GM11168 (cell line): Measurements from ENCODE around the gene CEACAM1.
"Not testable (repeated sequence)": the region's sequence is repeated elsewhere in the genome, so short reads cannot be mapped to it uniquely, and the experiment has no call there.

Experiments
- in situ Hi-C: fragments of 300-500 bp; cut with MboI; formaldehyde crosslinking; loops from one replicate; pipeline ENCODE4 v1.12.0; 2022; ENCODE audit warnings: low sequenced_read_pairs; ENCODE audit not compliant: unreplicated experiment

The CEACAM1 gene

GRCh38 chr19:42515241-42515832 is 12.9 kb downstream of the CEACAM1 start:
- in situ Hi-C loops = no loop called here

GRCh38 chr19:42514449-42514848 is 13.8 kb downstream of the CEACAM1 start:
- in situ Hi-C loops = no loop called here

GRCh38 chr19:42512743-42513304 is 15.5 kb downstream of the CEACAM1 start:
- in situ Hi-C loops = no loop called here

- in situ Hi-C loops = no loop called here
Observed at GRCh38 chr19:42512130-42512636, 16.1 kb downstream of the CEACAM1 start.

DNA sequence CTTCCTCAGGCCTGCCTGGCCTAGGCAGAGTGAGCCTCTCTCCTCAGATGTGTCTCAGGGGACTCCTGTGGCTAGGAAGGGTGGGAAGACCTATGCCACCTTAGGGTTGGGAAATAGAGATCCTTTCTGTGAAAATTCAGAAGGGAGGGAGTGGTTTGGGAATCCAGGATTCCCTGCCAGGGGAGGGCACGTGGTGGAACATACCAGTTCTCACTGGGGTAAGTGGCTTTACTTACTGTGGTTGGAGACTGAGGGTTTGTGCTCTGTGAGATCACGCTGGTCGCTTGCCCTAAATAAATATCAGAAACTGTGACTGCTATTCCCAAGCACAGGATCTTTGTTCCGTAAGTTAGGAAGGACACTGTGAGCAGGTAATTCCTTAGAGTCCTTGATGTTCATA is 16.9 kb downstream of the CEACAM1 start:
- in situ Hi-C loops = no loop called here

- in situ Hi-C loops = no loop called here
Observed at GRCh38 chr19:42508892-42509444, 19.3 kb downstream of the CEACAM1 start.

DNA sequence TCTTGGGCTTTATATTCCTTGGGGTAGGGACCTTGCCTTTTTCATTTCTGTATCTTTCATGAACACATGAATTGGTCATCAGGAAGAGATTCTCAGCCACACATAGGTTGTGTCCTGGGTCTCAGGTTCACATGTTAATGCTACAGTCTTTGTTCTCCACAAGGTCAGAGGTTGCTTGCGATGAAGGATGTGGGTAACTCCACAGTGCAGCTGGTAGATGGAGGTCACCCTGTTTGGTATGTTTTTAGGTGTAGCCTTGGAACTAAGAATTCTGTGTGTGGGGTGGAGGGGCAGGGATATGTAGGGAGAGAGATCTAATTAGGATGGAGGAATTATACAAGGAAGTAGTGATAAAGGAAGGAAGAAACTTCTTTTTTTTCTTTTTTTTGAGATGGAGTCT is 23.2 kb downstream of the CEACAM1 start:
- in situ Hi-C loops = no loop called here

DNA sequence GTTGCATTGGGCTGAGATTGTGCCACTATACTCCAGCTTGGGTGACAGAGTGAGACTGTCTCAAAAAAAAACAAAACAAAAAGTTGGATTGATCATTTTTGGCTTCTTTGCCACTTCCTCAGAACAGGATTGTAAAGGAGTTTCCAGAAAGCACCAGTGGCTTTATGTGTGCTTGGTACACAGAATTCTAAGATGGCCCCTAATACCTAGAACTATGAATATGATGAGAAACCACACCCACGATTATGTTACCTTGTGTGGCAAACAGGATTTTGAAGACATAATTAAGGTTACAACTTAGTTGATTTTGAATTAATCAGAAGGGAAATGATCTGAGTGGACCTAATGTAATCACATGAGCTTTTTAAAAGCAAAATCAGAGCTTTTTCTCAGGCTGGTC is 26.5 kb downstream of the CEACAM1 start:
- in situ Hi-C loops = no loop called here

DNA sequence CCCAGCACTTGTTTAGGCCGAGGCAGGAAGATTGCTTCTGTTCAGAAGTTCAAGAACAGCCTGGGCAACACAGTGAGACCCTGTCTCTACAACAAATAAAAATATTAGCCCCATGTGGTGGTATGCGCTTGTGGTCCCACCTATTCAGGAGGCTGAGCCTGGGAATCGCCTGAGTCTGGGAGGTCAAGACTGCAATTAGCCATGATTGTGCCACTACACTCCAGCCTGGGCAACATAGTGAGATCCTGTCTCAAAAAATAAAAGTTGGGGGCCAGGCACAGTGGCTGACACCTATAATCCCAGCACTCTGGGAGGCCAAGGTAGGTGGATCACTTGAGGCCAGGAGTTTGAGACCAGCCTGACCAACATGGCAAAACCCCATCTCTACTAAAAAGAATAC is 27.0 kb downstream of the CEACAM1 start:
- in situ Hi-C loops = not testable (repeated sequence)

DNA sequence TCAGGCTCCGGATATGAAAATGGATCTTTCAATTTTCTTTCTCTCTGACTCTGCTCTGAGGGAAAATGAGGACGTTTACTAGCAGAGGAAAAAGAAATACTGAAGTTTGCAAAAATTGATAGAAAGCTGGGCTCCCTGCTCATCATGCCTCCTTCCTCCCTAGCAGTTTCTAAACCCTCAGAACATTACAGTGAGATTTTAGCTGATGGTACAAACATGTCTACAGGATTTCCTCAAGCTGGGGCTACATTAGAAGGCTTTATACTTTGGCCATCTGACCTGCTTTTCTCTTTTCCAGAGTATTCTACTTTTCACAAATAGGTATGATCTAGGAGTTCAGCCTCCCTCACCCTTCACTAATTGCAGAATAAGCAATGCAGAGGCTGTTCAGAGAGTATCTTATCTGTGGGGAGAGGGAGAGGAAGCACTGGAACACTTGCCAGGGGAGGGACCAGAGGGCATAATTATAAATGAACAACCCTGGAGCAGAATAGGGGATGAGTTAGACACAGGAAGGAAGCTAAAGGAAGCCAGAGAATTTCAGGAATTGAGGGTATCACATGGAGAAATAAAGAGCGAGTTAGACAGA is 30.0 kb downstream of the CEACAM1 start:
- in situ Hi-C loops = no loop called here

GRCh38 chr19:42497492-42498168 is 30.7 kb downstream of the CEACAM1 start:
- in situ Hi-C loops = no loop called here

GRCh38 chr19:42496460-42497133 is 31.7 kb downstream of the CEACAM1 start:
- in situ Hi-C loops = no loop called here

- in situ Hi-C loops = no loop called here
Observed at GRCh38 chr19:42495663-42496062, 32.6 kb downstream of the CEACAM1 start.

- in situ Hi-C loops = no loop called here
Observed at GRCh38 chr19:42494321-42494720, 34.0 kb downstream of the CEACAM1 start.

GRCh38 chr19:42488783-42489521 is 39.3 kb downstream of the CEACAM1 start:
- in situ Hi-C loops = no loop called here

- in situ Hi-C loops = no loop called here
Observed at GRCh38 chr19:42487798-42488178, 40.5 kb downstream of the CEACAM1 start.

DNA sequence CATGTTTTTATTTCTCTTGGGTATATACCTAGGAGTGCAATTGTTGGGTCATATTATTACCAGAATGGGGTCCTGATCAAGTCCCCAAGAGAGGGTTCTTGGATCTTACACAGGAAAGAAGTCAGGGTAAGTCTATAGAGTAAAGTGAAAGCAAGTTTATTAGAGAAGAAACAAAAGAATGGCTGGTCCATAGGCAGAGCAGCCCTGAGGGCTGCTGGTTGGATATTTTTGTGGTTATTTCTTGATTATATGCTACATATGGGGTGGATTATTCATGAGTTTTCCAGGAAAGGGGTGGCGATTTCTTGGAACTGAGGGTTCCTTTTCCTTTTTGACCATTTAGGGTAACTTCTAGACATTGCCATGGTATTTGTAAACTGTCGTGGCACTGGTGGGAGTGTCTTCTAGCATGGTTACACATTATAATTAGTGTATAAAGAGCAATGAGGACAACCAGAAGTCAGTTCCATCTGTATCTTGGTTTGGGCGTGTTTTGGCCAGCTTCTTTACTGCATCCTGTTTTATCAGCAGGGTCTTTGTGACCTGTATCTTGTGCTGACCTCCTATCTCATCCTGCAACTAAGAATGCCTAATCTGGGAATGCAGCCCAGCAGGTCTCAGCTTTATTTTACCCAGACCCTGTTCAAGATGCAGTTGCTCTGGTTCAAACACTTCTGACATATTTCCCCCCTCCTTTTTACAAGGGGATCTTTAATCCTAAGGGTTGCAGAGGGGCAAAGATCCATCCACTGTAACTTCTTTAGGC is 41.1 kb downstream of the CEACAM1 start:
- in situ Hi-C loops = no loop called here

- in situ Hi-C loops = not testable (repeated sequence)
Observed at GRCh38 chr19:42485036-42485435, 43.2 kb downstream of the CEACAM1 start.
